ENCODE measurements around the gene DUOX1. TPM values are rescaled to one million over a fixed set of nuclear protein-coding genes. Genes with fewer than 3 reads are reported as not detected.

Gene DUOX1
- total and polyA plus RNA-seq, 9 of the 15 experiments (the other 6 are each of a cell fraction or from before 2014, with no cell fraction given), result 0.01 to 0.22 (median 0.01) TPM; not detected in 6

- TF ChIP-seq ELF2 (CRISPR knock-in tag; IDR thresholded peaks at IDR 0.05), result 0 out of 2 replicates have a peak, but pooled peaks have one; percentile 18
- peak; percentile 39 for TF ChIP-seq NFIC (IDR thresholded peaks at IDR 0.05)
- peak; percentile 35; the same call in 1 of the 2 replicates for TF ChIP-seq ELF1 (tag; IDR thresholded peaks at IDR 0.05)
- TF ChIP-seq ID3 (CRISPR knock-in tag; IDR thresholded peaks at IDR 0.05), result no peak
- TF ChIP-seq ID3 (tag; IDR thresholded peaks at IDR 0.05), result 0 out of 2 replicates have a peak, but pooled peaks have one; percentile 34
- TF ChIP-seq SMAD4 (CRISPR knock-in tag; conservative IDR thresholded peaks at IDR 0.05), result peak; percentile 11
- TF ChIP-seq THRB (CRISPR knock-in tag; conservative IDR thresholded peaks at IDR 0.05), result no peak
- peak; percentile 25 to 36 for TF ChIP-seq RAD21 (CRISPR knock-in tag; conservative IDR thresholded peaks at IDR 0.05 in 1 of 2, IDR thresholded peaks at IDR 0.05 in 1 of 2)
- TF ChIP-seq RBFOX2 (IDR thresholded peaks at IDR 0.05; ENCODE audit: low read depth, low read length), result peak; percentile 81
- peak; percentile 56 for TF ChIP-seq SPI1 (IDR thresholded peaks at IDR 0.05; ENCODE audit: borderline replicate concordance, low read depth, low read length)
- 0 out of 2 replicates have a peak, but pooled peaks have one; percentile 7 for TF ChIP-seq OTX1 (CRISPR knock-in tag; IDR thresholded peaks at IDR 0.05)
- TF ChIP-seq NRF1 (conservative IDR thresholded peaks at IDR 0.05 in 1 of 2, IDR thresholded peaks at IDR 0.05 in 1 of 2), result peak; percentile 21 to 26; a peak in 3 of 4 replicates
- TF ChIP-seq PCBP1 (IDR thresholded peaks at IDR 0.05; ENCODE audit: low read depth, low read length, poor library complexity, severe bottlenecking), result peak; percentile 77
- TF ChIP-seq ZNF592 (IDR thresholded peaks at IDR 0.05), result peak; percentile 80
Measured at GRCh38 chr15:45166834-45167630, 37.2 kb downstream of the DUOX1 start (continued).
